GM23338 (cell line): ENCODE results near the gene PALLD. TPM values are rescaled to one million over a fixed set of nuclear protein-coding genes. Genes with fewer than 3 reads are reported as not detected.

Experiments
- ATAC-seq: fragments of 200-7000 bp; cut with Tn5 transposase; 3 replicates; pipeline ENCODE4 v1.9.1; 2020
- DNase-seq: peaks from one replicate; pipeline ENCODE4 v3.0.0-alpha.2; 2015; ENCODE audit warnings: low spot score
- H2AFZ ChIP-seq: fragments of 200-600 bp; sonication (generic); 2 replicates; pipeline ENCODE4 v1.8.0; 2016; ENCODE audit warnings: antibody characterized with exemption, mild to moderate bottlenecking, moderate library complexity
- H3F3A ChIP-seq: fragments of 200-600 bp; sonication (generic); replicated peaks from 2 replicates; pipeline ENCODE4 v1.8.0; 2017; ENCODE audit warnings: antibody characterized with exemption, mixed run types, low read depth
- H3K27ac ChIP-seq: fragments of 200-600 bp; sonication (generic); 2 replicates; pipeline ENCODE4 v1.6.1; 2016; ENCODE audit warnings: low read depth
- H3K27me3 ChIP-seq: fragments of 200-600 bp; sonication (generic); 2 replicates; pipeline ENCODE4 v1.8.0; 2016; ENCODE audit warnings: mild to moderate bottlenecking, mixed run types, moderate library complexity; ENCODE audit not compliant: insufficient read depth
- H3K36me3 ChIP-seq: fragments of 200-600 bp; sonication (generic); 2 replicates; pipeline ENCODE4 v1.8.0; 2016; ENCODE audit warnings: mild to moderate bottlenecking; ENCODE audit not compliant: insufficient read depth
- H3K4me1 ChIP-seq: fragments of 200-600 bp; sonication (generic); 2 replicates; pipeline ENCODE4 v1.8.0; 2016; ENCODE audit warnings: mild to moderate bottlenecking, moderate library complexity; ENCODE audit not compliant: insufficient read depth
- H3K4me2 ChIP-seq: fragments of 200-600 bp; sonication (generic); 2 replicates; pipeline ENCODE4 v1.7.1; 2017; ENCODE audit warnings: mixed run types
- H3K4me3 ChIP-seq: fragments of 200-600 bp; sonication (generic); 2 replicates; pipeline ENCODE4 v1.6.1; 2016; ENCODE audit warnings: mixed run types
- H3K79me2 ChIP-seq: fragments of 200-600 bp; sonication (generic); replicated peaks from 2 replicates; pipeline ENCODE4 v1.8.0; 2017; ENCODE audit warnings: mild to moderate bottlenecking; ENCODE audit not compliant: insufficient read depth
- H3K9me2 ChIP-seq: fragments of 200-600 bp; sonication (generic); 2 replicates; pipeline ENCODE4 v1.8.0; 2017; ENCODE audit not compliant: insufficient read depth
- H4K20me1 ChIP-seq: fragments of 200-600 bp; sonication (generic); replicated peaks from 2 replicates; pipeline ENCODE4 v1.8.0; 2017; ENCODE audit warnings: mild to moderate bottlenecking; ENCODE audit not compliant: insufficient read depth
- H3K27ac Mint-ChIP-seq: 2 replicates; pipeline ENCODE4 v1.8.0; 2020; ENCODE audit warnings: inconsistent platforms, mild to moderate bottlenecking, moderate library complexity, mixed read lengths
- H3K27me3 Mint-ChIP-seq: 3 replicates; pipeline ENCODE4 v1.8.0; 2022; ENCODE audit warnings: low read depth, mild to moderate bottlenecking, moderate library complexity, mixed read lengths, inconsistent platforms; ENCODE audit not compliant: insufficient read depth, poor library complexity
- H3K36me3 Mint-ChIP-seq: 3 replicates; pipeline ENCODE4 v1.8.0; 2021; ENCODE audit warnings: low read depth, mild to moderate bottlenecking, inconsistent platforms, moderate library complexity, mixed read lengths
- H3K4me1 Mint-ChIP-seq: 3 replicates; pipeline ENCODE4 v1.8.0; 2020; ENCODE audit warnings: mild to moderate bottlenecking, inconsistent platforms, mixed read lengths
- H3K4me3 Mint-ChIP-seq: 3 replicates; pipeline ENCODE4 v1.8.0; 2021; ENCODE audit warnings: moderate library complexity, mild to moderate bottlenecking, inconsistent platforms, mixed read lengths
- H3K9me3 Mint-ChIP-seq: 3 replicates; pipeline ENCODE4 v1.8.0; 2020; ENCODE audit warnings: moderate library complexity, mild to moderate bottlenecking, inconsistent platforms, mixed read lengths
- CREB1 ChIP-seq: fragments of 250-450 bp; sonication (Bioruptor Pico); IDR thresholded peaks from 2 replicates; pipeline ENCODE4 v1.5.0; 2020; ENCODE audit warnings: low read depth, mild to moderate bottlenecking, moderate library complexity
- CTCF ChIP-seq, 2 experiments: fragments of 200-600 bp in 1 of 2; sonication (generic) in 1 of 2; conservative IDR thresholded peaks; 2 replicates each; pipeline versions ENCODE4 v1.5.1 to v1.6.1; 2016 to 2017; ENCODE audit warnings: antibody characterized with exemption in 2 of 2, low read depth in 2 of 2, mild to moderate bottlenecking in 2 of 2, moderate library complexity in 1 of 2
- EZH2 ChIP-seq: fragments of 200-600 bp; sonication (generic); IDR thresholded peaks from one replicate; pipeline ENCODE4 v1.8.0; 2017; ENCODE audit warnings: antibody characterized with exemption, mild to moderate bottlenecking, low read depth; ENCODE audit not compliant: unreplicated experiment
- EZH2phosphoT487 ChIP-seq: fragments of 200-600 bp; sonication (generic); IDR thresholded peaks from one replicate; pipeline ENCODE4 v1.8.1; 2018; ENCODE audit warnings: antibody characterized with exemption; ENCODE audit not compliant: unreplicated experiment
- JUNB ChIP-seq: IDR thresholded peaks from one replicate; pipeline ENCODE4 v1.6.1; 2016; ENCODE audit warnings: antibody characterized with exemption; ENCODE audit not compliant: unreplicated experiment
- NANOG ChIP-seq: IDR thresholded peaks from 2 replicates; pipeline ENCODE4 v1.6.1; 2016; ENCODE audit warnings: antibody characterized with exemption, borderline replicate concordance
- POLR2AphosphoS5 ChIP-seq: IDR thresholded peaks from 2 replicates; pipeline ENCODE4 v1.6.1; 2016; ENCODE audit warnings: antibody characterized with exemption, low read depth
- STAT1 ChIP-seq: IDR thresholded peaks from one replicate; pipeline ENCODE4 v1.6.1; 2016; ENCODE audit warnings: antibody characterized with exemption; ENCODE audit not compliant: unreplicated experiment
- ZNF114 ChIP-seq: fragments of 250-450 bp; sonication (Bioruptor Pico); IDR thresholded peaks from 2 replicates; pipeline ENCODE4 v1.5.0; 2020; ENCODE audit warnings: mild to moderate bottlenecking, moderate library complexity
- ZNF462 ChIP-seq: fragments of 250-450 bp; sonication (Bioruptor Pico); IDR thresholded peaks from 2 replicates; pipeline ENCODE4 v1.5.0; 2020; ENCODE audit warnings: mild to moderate bottlenecking, moderate library complexity
- polyA plus RNA-seq: library from polyadenylated mRNA; unstranded; fragments of >200 nt; fragmentation: Nextera tagmentation; extraction: Ambion mirVana; gene quantifications from 2 replicates; pipeline ENCODE4 v1.2.1, GENCODE V29; 2016
- total RNA-seq: library from RNA; depleted of rRNA; stranded (reverse); fragments of >200 nt; shearing (Covaris generic); gene quantifications from 2 replicates; pipeline ENCODE4 v1.2.3, GENCODE V29; 2014
- TF ChIP-seq, protein P1 (sequence below): IDR thresholded peaks from one replicate; pipeline ENCODE4 v1.6.1; 2018; ENCODE audit warnings: antibody characterized with exemption; ENCODE audit not compliant: unreplicated experiment

The PALLD gene
- total and polyA plus RNA-seq, 2 experiments from 2014 or later: 13.1 to 30.2 TPM

- Mint-ChIP-seq H3K27me3 (peaks cover 5% of the 10 kb centered on the region), H3K4me1 (peaks cover 9% of the 10 kb centered on the region), H3K4me3 (no peak overlapping the region), H3K36me3 (peaks cover 13% of the 10 kb centered on the region), H3K9me3 (no peaks in the 10 kb centered on the region), H3K27ac (peak overlapping the region; percentile 37; the same call in 1 of the 2 replicates)
- Histone ChIP-seq H3K36me3 (no peaks in the 10 kb centered on the region), H3K79me2 (no peaks in the 10 kb centered on the region), H2AFZ (no peak overlapping the region), H3K4me3 (no peak overlapping the region), H4K20me1 (no peaks in the 10 kb centered on the region), H3K9me2 (no peaks in the 10 kb centered on the region), H3K27ac (no peak overlapping the region), H3K4me2 (no peak overlapping the region), H3K27me3 (peaks cover 31% of the 10 kb centered on the region), H3K4me1 (no peaks in the 10 kb centered on the region), H3F3A (no peaks in the 10 kb centered on the region)
- DNase-seq (no peak), ATAC-seq (no peak)
- TF ChIP-seq CREB1 (CRISPR knock-in tag) (no peak), POLR2AphosphoS5 (no peak), EZH2 (no peak), NANOG (no peak), ZNF462 (CRISPR knock-in tag) (no peak), EZH2phosphoT487 (no peak), CTCF (conservative IDR thresholded peaks at IDR 0.05; ENCODE audit: low read depth in 2 of 2) (no peak), STAT1 (no peak), JUNB (no peak), ZNF114 (CRISPR knock-in tag) (no peak)
- TF ChIP-seq, protein P1, sequence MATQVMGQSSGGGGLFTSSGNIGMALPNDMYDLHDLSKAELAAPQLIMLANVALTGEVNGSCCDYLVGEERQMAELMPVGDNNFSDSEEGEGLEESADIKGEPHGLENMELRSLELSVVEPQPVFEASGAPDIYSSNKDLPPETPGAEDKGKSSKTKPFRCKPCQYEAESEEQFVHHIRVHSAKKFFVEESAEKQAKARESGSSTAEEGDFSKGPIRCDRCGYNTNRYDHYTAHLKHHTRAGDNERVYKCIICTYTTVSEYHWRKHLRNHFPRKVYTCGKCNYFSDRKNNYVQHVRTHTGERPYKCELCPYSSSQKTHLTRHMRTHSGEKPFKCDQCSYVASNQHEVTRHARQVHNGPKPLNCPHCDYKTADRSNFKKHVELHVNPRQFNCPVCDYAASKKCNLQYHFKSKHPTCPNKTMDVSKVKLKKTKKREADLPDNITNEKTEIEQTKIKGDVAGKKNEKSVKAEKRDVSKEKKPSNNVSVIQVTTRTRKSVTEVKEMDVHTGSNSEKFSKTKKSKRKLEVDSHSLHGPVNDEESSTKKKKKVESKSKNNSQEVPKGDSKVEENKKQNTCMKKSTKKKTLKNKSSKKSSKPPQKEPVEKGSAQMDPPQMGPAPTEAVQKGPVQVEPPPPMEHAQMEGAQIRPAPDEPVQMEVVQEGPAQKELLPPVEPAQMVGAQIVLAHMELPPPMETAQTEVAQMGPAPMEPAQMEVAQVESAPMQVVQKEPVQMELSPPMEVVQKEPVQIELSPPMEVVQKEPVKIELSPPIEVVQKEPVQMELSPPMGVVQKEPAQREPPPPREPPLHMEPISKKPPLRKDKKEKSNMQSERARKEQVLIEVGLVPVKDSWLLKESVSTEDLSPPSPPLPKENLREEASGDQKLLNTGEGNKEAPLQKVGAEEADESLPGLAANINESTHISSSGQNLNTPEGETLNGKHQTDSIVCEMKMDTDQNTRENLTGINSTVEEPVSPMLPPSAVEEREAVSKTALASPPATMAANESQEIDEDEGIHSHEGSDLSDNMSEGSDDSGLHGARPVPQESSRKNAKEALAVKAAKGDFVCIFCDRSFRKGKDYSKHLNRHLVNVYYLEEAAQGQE: no peak
Measured at GRCh38 chr4:168880811-168881595, 384.2 kb downstream of the PALLD start.
